Activated CD4-positive, alpha-beta T cell treated with anti-CD3 and anti-CD28 coated beads, Interleukin-2, amount 50 U/mL, for 1 hour (primary cell): Measurements from ENCODE around the gene DNAJC15.

Source experiments
- DNase-seq: peaks from one replicate; pipeline ENCODE4 v3.0.0-alpha.2; 2020

DNAJC15 gene

GRCh38 chr13:43129511-43130110 lies 106.2 kb downstream of the DNAJC15 start:
- DNase-seq = no peak

- DNase-seq = no peak
These were observed 108.9 kb downstream of the DNAJC15 start for GRCh38 chr13:43132257-43132656.

GRCh38 chr13:43132911-43133310 lies 109.5 kb downstream of the DNAJC15 start:
- no peak for DNase-seq

- DNase-seq = no peak
These were observed 110.4 kb downstream of the DNAJC15 start for GRCh38 chr13:43133792-43134191.

- DNase-seq = no peak
These were observed 111.5 kb downstream of the DNAJC15 start for GRCh38 chr13:43134868-43135267.

- no peak for DNase-seq
These were observed 112.1 kb downstream of the DNAJC15 start for GRCh38 chr13:43135516-43135915.

GRCh38 chr13:43136920-43137575 lies 113.7 kb downstream of the DNAJC15 start:
- DNase-seq = no peak

GRCh38 chr13:43139211-43139610 lies 115.8 kb downstream of the DNAJC15 start:
- no peak for DNase-seq

- no peak for DNase-seq
These were observed 116.5 kb downstream of the DNAJC15 start for GRCh38 chr13:43139921-43140320.

GRCh38 chr13:43140985-43141384 lies 117.6 kb downstream of the DNAJC15 start:
- no peak for DNase-seq

GRCh38 chr13:43141685-43142084 lies 118.3 kb downstream of the DNAJC15 start:
- DNase-seq = no peak

GRCh38 chr13:43143591-43143990 lies 120.2 kb downstream of the DNAJC15 start:
- DNase-seq = no peak

GRCh38 chr13:43145534-43146196 lies 122.3 kb downstream of the DNAJC15 start:
- DNase-seq = no peak

GRCh38 chr13:43146400-43146799 lies 123.0 kb downstream of the DNAJC15 start:
- DNase-seq = no peak

GRCh38 chr13:43150369-43151207 lies 127.2 kb downstream of the DNAJC15 start:
- DNase-seq = no peak

GRCh38 chr13:43153436-43154090 lies 130.2 kb downstream of the DNAJC15 start:
- no peak for DNase-seq

- no peak for DNase-seq
These were observed 130.8 kb downstream of the DNAJC15 start for GRCh38 chr13:43154156-43154651.

GRCh38 chr13:43154839-43155238 lies 131.5 kb downstream of the DNAJC15 start:
- DNase-seq = no peak

- DNase-seq = no peak
These were observed 133.5 kb downstream of the DNAJC15 start for GRCh38 chr13:43156916-43157315.

- no peak for DNase-seq
These were observed 134.4 kb downstream of the DNAJC15 start for GRCh38 chr13:43157796-43158195.

GRCh38 chr13:43158516-43158915 lies 135.1 kb downstream of the DNAJC15 start:
- DNase-seq = no peak

GRCh38 chr13:43159026-43159461 lies 135.7 kb downstream of the DNAJC15 start:
- no peak for DNase-seq
